Skin epidermis (tissue), 12 donors: ENCODE measurements around the gene TLCD1.

Experiments
- H3K27ac ChIP-seq, 21 experiments: fragments of 200-600 bp; sonication (generic) in 11 of 21; one replicate each; pipeline ENCODE4 v1.5.0; 2020; ENCODE audit warnings: mild to moderate bottlenecking in 3 of 21, inconsistent platforms in 2 of 21, moderate library complexity in 2 of 21
- H3K4me3 ChIP-seq, 7 experiments: fragments of 200-600 bp; sonication (generic) in 2 of 7; one replicate each; pipeline ENCODE4 v1.5.0; 2020; ENCODE audit warnings: inconsistent platforms in 2 of 7, mild to moderate bottlenecking in 2 of 7, moderate library complexity in 1 of 7

The TLCD1 gene

GRCh38 chr17:28747801-28748750, 22.0 kb upstream of the TLCD1 start:
- Histone ChIP-seq H3K4me3 (no peak overlapping the region), H3K27ac (peak overlapping the region in 8 of 21 experiments; percentile 0 to 98 (median 52))

GRCh38 chr17:28747051-28747691, 21.1 kb upstream of the TLCD1 start:
- peak overlapping the region in 1 of 7 experiments; percentile 58 for H3K4me3 ChIP-seq
- peak overlapping the region in 15 of 21 experiments; percentile 8 to 98 (median 93) for H3K27ac ChIP-seq

GRCh38 chr17:28746611-28747050, 20.6 kb upstream of the TLCD1 start:
- H3K4me3 ChIP-seq = peak overlapping the region in 3 of 7 experiments; percentile 58 to 82 (median 66)
- peak overlapping the region in 16 of 21 experiments; percentile 8 to 98 (median 93) for H3K27ac ChIP-seq

- Histone ChIP-seq H3K4me3 (peak overlapping the region; percentile 45 to 84 (median 72)), H3K27ac (peak overlapping the region in 20 of 21 experiments; percentile 75 to 98 (median 93))
Observed at GRCh38 chr17:28745786-28746411, 19.9 kb upstream of the TLCD1 start.

- peak overlapping the region; percentile 45 to 84 (median 72) for H3K4me3 ChIP-seq
Observed at GRCh38 chr17:28744972-28745785, 19.1 kb upstream of the TLCD1 start.

GRCh38 chr17:28744104-28744971, 18.3 kb upstream of the TLCD1 start:
- Histone ChIP-seq H3K4me3 (peak overlapping the region; percentile 45 to 84 (median 72)), H3K27ac (peak overlapping the region; percentile 75 to 98 (median 93))

More at GRCh38 chr17:28744972-28745785, 19.1 kb upstream of the TLCD1 start:
- peak overlapping the region; percentile 75 to 98 (median 93) for H3K27ac ChIP-seq

GRCh38 chr17:28743243-28744103, 17.4 kb upstream of the TLCD1 start, which contains the start of gene TRAF4:
Gene TRAF4, plus strand, starts transcription at chr17:28744011. Its CDS starts 102 bp downstream, at chr17:28744113.
- peak within 1 kb of the TSS; percentile 75 to 98 (median 93) for H3K27ac ChIP-seq
- H3K4me3 ChIP-seq = peak within 1 kb of the TSS; percentile 45 to 84 (median 72)

- H3K27ac ChIP-seq = peak overlapping the region in 6 of 21 experiments; percentile 9 to 98 (median 88)
- H3K4me3 ChIP-seq = no peak overlapping the region
Observed at GRCh38 chr17:28741358-28742349, 15.6 kb upstream of the TLCD1 start.

- H3K27ac ChIP-seq = peak overlapping the region in 4 of 21 experiments; percentile 25 to 98 (median 50)
- no peak overlapping the region for H3K4me3 ChIP-seq
Observed at GRCh38 chr17:28740406-28741357, 14.6 kb upstream of the TLCD1 start.

GRCh38 chr17:28738680-28739384, 12.8 kb upstream of the TLCD1 start:
- Histone ChIP-seq H3K27ac (peak overlapping the region in 2 of 21 experiments; percentile 17 to 47), H3K4me3 (no peak overlapping the region)

- H3K4me3 ChIP-seq = no peak overlapping the region
- peak overlapping the region in 2 of 21 experiments; percentile 17 to 54 for H3K27ac ChIP-seq
Observed at GRCh38 chr17:28737770-28738679, 12.0 kb upstream of the TLCD1 start.

GRCh38 chr17:28737316-28737715, 11.3 kb upstream of the TLCD1 start:
- no peak overlapping the region for H3K4me3 ChIP-seq

More at GRCh38 chr17:28737316-28737715, 11.3 kb upstream of the TLCD1 start:
- H3K27ac ChIP-seq = peak overlapping the region in 1 of 21 experiments; percentile 54
